T-helper 1 cell (primary cell): ENCODE results near the gene ARHGDIG.

Experiments
- DNase-seq, 5 donors: peaks; one replicate each; pipeline ENCODE4 v3.0.0-alpha.2; 2012 to 2020

The ARHGDIG gene

GRCh38 chr16:281660-282255, 1.4 kb downstream of the ARHGDIG start:
- no peak for DNase-seq

- DNase-seq, result no peak
Measured at GRCh38 chr16:282491-282890, 2.1 kb downstream of the ARHGDIG start.

GRCh38 chr16:283033-283805, 2.8 kb downstream of the ARHGDIG start, which contains the start of gene PDIA2:
Gene PDIA2, plus strand, starts transcription at chr16:283164. Its CDS starts 6 bp downstream, at chr16:283170.
- no peak for DNase-seq

- DNase-seq, result no peak
Measured at GRCh38 chr16:284204-285120, 4.1 kb downstream of the ARHGDIG start.

GRCh38 chr16:285146-286055, 5.0 kb downstream of the ARHGDIG start:
- no peak for DNase-seq

- no peak for DNase-seq
Measured at GRCh38 chr16:286491-287297, 6.3 kb downstream of the ARHGDIG start.

GRCh38 chr16:287298-287811, 7.0 kb downstream of the ARHGDIG start:
- DNase-seq, result no peak

GRCh38 chr16:287981-288920, 7.9 kb downstream of the ARHGDIG start:
- DNase-seq, result no peak

- DNase-seq, result no peak
Measured at GRCh38 chr16:289395-289997, 9.1 kb downstream of the ARHGDIG start.

- no peak for DNase-seq
Measured at GRCh38 chr16:290015-290680, 9.8 kb downstream of the ARHGDIG start.

- DNase-seq, result no peak
Measured at GRCh38 chr16:290681-291405, 10.5 kb downstream of the ARHGDIG start.

GRCh38 chr16:291539-291938, 11.1 kb downstream of the ARHGDIG start:
- no peak for DNase-seq

- no peak for DNase-seq
Measured at GRCh38 chr16:293043-293775, 12.8 kb downstream of the ARHGDIG start.

GRCh38 chr16:296276-296675, 15.9 kb downstream of the ARHGDIG start:
- DNase-seq, result no peak

GRCh38 chr16:296806-297510, 16.6 kb downstream of the ARHGDIG start:
- DNase-seq, result no peak

- DNase-seq, result no peak
Measured at GRCh38 chr16:297832-298231, 17.4 kb downstream of the ARHGDIG start.

GRCh38 chr16:301235-301634, 20.8 kb downstream of the ARHGDIG start:
- no peak for DNase-seq
